HG03064 (cell line): Measurements from ENCODE around the gene IL22RA1.

Experiments
- ATAC-seq: cut with Tn5 transposase; IDR thresholded peaks from one replicate; pipeline ENCODE4 v1.9.1; 2021; ENCODE audit warnings: low read depth; ENCODE audit not compliant: unreplicated experiment

Gene IL22RA1

GRCh38 chr1:24101796-24102586 lies 40.9 kb downstream of the IL22RA1 start:
- ATAC-seq = no peak

- ATAC-seq = no peak
Measured at GRCh38 chr1:24100945-24101737, 41.8 kb downstream of the IL22RA1 start.

- no peak for ATAC-seq
Measured at GRCh38 chr1:24098943-24099638, 43.8 kb downstream of the IL22RA1 start.

DNA sequence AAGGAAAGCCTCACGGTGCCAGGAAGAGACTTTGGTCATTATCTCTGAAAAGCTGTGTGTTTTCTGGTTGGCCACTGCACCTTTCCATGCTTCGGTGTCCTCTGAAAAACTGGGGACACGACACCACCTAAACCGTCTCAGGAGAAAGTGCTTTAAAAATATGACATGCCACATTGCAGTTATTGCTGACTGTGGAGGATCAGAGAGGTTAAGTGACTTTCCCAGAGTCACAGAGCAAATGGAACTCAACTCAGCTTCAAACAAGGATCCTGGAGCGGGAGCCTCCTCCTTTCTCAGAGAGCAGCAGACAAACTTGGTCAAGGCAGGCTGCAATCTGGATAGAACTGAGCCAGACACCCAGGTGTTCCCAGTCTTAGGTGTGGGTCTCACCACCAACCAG lies 44.8 kb downstream of the IL22RA1 start:
- no peak for ATAC-seq

- no peak for ATAC-seq
Measured at GRCh38 chr1:24097663-24098062, 45.3 kb downstream of the IL22RA1 start.

- ATAC-seq = no peak
Measured at GRCh38 chr1:24096739-24097103, 46.2 kb downstream of the IL22RA1 start.

- ATAC-seq = no peak
Measured at GRCh38 chr1:24096009-24096738, 46.8 kb downstream of the IL22RA1 start.

- no peak for ATAC-seq
Measured at GRCh38 chr1:24095140-24095859, 47.6 kb downstream of the IL22RA1 start.

DNA sequence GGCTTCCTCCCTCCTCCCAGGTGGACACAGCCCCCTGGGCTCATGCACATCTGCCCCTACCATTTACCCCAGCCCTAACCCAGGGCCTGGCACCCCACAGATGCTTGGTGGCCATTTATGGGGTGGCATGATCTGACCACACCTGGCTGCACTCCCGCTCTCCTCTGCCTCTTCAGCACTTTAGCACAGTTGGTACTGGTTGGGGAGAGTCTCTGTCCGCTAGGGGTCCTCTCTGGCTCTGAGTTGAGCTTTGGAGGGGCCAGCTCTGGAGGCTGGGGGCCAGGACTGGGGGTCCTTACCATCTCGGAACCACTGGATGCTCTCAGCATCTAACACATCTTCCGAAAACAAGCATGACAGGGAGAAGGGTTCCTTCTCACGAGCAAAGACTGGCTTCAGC lies 48.4 kb downstream of the IL22RA1 start:
- no peak for ATAC-seq

DNA sequence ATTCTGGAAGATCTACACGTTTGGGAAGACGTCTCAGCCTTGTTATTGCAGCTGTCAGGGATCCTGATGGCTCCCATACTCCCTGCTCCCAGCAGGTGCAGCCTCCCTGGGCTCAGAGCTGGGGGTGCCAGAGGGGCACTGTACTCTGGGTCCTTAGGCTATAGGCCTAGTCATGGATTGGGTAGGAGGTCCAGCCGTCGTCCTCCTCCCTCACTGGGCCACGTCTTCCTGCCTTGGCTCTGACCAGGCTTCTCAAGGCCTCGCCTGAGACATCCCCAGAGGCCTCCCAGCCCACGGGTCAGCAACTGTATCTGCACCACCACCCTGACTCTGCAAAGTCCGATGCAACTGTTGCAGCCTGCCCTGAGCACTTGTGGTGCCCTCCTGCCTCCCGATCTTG lies 49.2 kb downstream of the IL22RA1 start:
- ATAC-seq = no peak

DNA sequence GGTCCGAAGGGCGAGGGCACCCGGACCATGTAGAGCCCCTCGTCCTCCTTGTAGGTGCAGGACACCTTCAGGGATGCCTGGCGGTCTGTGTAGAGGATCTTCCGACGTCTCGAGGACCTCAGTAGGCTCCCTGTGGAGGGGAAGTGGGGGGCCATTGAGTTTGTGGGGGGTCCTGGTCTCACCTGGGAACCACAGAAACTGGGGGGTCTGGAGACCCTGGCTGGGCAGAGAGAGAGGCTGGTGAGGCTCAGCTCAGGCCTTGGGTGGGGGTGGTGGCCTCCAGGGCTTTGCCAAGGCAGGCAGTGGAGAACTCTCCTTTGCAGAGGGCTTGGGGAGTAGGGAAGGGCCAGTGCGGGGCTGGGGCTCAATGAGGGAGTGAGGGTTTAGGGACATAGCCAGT lies 50.0 kb downstream of the IL22RA1 start:
- ATAC-seq = no peak

DNA sequence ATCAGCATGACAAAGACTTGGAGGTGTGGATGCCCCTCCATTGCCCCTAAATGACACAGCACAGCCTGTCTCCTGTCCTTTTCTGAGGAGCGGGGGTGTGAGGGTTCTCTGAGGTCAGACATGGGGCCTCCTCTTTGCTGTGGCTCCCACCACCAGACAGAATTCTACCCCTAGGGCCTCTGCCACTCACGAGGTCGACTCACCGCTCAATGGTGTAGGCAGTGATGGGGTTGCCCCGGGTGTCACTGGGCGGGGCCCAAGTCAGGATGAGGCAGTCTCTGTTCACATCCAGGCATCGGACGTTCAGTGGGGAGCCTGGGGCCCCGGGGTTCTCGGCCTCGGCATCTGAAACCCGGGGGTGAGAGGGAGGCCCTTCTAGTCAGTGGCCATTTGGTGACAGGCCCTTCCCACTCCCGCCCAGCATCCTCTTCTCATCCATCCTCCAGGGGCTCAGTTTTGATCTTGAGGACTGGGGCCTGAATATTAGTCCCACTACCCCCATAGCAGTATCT lies 50.9 kb downstream of the IL22RA1 start:
- ATAC-seq = no peak

GRCh38 chr1:24090736-24091135 lies 52.2 kb downstream of the IL22RA1 start:
- no peak for ATAC-seq

GRCh38 chr1:24089743-24090555 lies 53.0 kb downstream of the IL22RA1 start:
- ATAC-seq = no peak

GRCh38 chr1:24089027-24089742 lies 53.8 kb downstream of the IL22RA1 start:
- ATAC-seq = no peak

- no peak for ATAC-seq
Measured at GRCh38 chr1:24086466-24086865, 56.5 kb downstream of the IL22RA1 start.

GRCh38 chr1:24085546-24085945 lies 57.4 kb downstream of the IL22RA1 start:
- no peak for ATAC-seq

- no peak for ATAC-seq
Measured at GRCh38 chr1:24085007-24085406, 57.9 kb downstream of the IL22RA1 start.
